Glutamatergic neuron (in vitro differentiated cells): ENCODE results near the gene WDR6. TPM values are rescaled to one million over a fixed set of nuclear protein-coding genes. Genes with fewer than 3 reads are reported as not detected.
A peak's percentile ranks its signal among the peaks of the same experiment; 100 is the strongest.

Experiments used
- DNase-seq: peaks from one replicate; pipeline ENCODE4 v3.0.0; 2022
- H3K27ac Mint-ChIP-seq: one replicate; pipeline ENCODE4 v1.8.0; 2020; ENCODE audit warnings: mild to moderate bottlenecking, mixed read lengths, inconsistent platforms; ENCODE audit not compliant: unreplicated experiment
- H3K27me3 Mint-ChIP-seq: one replicate; pipeline ENCODE4 v1.8.0; 2020; ENCODE audit warnings: mild to moderate bottlenecking, moderate library complexity, mixed read lengths, inconsistent platforms; ENCODE audit not compliant: unreplicated experiment
- H3K36me3 Mint-ChIP-seq: one replicate; pipeline ENCODE4 v1.8.0; 2020; ENCODE audit warnings: mild to moderate bottlenecking, mixed read lengths, inconsistent platforms; ENCODE audit not compliant: unreplicated experiment
- H3K4me1 Mint-ChIP-seq: one replicate; pipeline ENCODE4 v1.8.0; 2020; ENCODE audit warnings: mild to moderate bottlenecking, low read depth, mixed read lengths, inconsistent platforms; ENCODE audit not compliant: unreplicated experiment
- H3K4me3 Mint-ChIP-seq: one replicate; pipeline ENCODE4 v1.8.0; 2020; ENCODE audit warnings: mild to moderate bottlenecking, mixed read lengths, inconsistent platforms; ENCODE audit not compliant: unreplicated experiment
- H3K9me3 Mint-ChIP-seq: one replicate; pipeline ENCODE4 v1.8.0; 2020; ENCODE audit warnings: mild to moderate bottlenecking, moderate library complexity, mixed read lengths, inconsistent platforms; ENCODE audit not compliant: unreplicated experiment
- CTCF ChIP-seq: fragments of 200-600 bp; sonication (generic); IDR thresholded peaks from one replicate; pipeline ENCODE4 v1.5.0; 2021; ENCODE audit not compliant: partially characterized antibody, unreplicated experiment
- total RNA-seq: library from RNA; stranded (reverse); fragmentation: NEBNext Ultra II Directional; extraction: Animal tissue kit (Norgen Biotek cat#: 25700); gene quantifications from one replicate; pipeline ENCODE4 v1.2.1, GENCODE V29; 2021; ENCODE audit not compliant: unreplicated experiment

WDR6 gene
- total RNA-seq, 1 donor from 2014 or later, result 236 TPM

- no peaks in the 10 kb centered on the region for H3K36me3 Mint-ChIP-seq
- H3K4me1 Mint-ChIP-seq, result peaks cover 16% of the 10 kb centered on the region
- no peak overlapping the region for H3K27ac Mint-ChIP-seq
- TF ChIP-seq CTCF, result no peak
- no peak for DNase-seq
- H3K9me3 Mint-ChIP-seq, result peaks cover 14% of the 10 kb centered on the region
- H3K27me3 Mint-ChIP-seq, result peaks cover 14% of the 10 kb centered on the region
- H3K4me3 Mint-ChIP-seq, result peak overlapping the region; percentile 30
Observed at GRCh38 chr3:49023775-49024174, 16.6 kb downstream of the WDR6 start.

- no peak overlapping the region for H3K4me3 Mint-ChIP-seq
- no peak for TF ChIP-seq CTCF
- no peaks in the 10 kb centered on the region for H3K36me3 Mint-ChIP-seq
- H3K27me3 Mint-ChIP-seq, result peaks cover 14% of the 10 kb centered on the region
- H3K4me1 Mint-ChIP-seq, result peaks cover 15% of the 10 kb centered on the region
- DNase-seq, result no peak
- H3K9me3 Mint-ChIP-seq, result peaks cover 13% of the 10 kb centered on the region
- no peak overlapping the region for H3K27ac Mint-ChIP-seq
Observed at GRCh38 chr3:49024449-49024848, 17.3 kb downstream of the WDR6 start.

- Mint-ChIP-seq H3K36me3 (no peaks in the 10 kb centered on the region), H3K27ac (no peak overlapping the region), H3K4me3 (peak overlapping the region; percentile 25), H3K27me3 (peaks cover 14% of the 10 kb centered on the region), H3K9me3 (peaks cover 16% of the 10 kb centered on the region), H3K4me1 (peaks cover 15% of the 10 kb centered on the region)
- DNase-seq, result no peak
- TF ChIP-seq CTCF, result no peak
Observed at GRCh38 chr3:49025005-49025792, 18.0 kb downstream of the WDR6 start.

- no peak for TF ChIP-seq CTCF
- peaks cover 15% of the 10 kb centered on the region for H3K4me1 Mint-ChIP-seq
- no peaks in the 10 kb centered on the region for H3K36me3 Mint-ChIP-seq
- H3K27me3 Mint-ChIP-seq, result peaks cover 18% of the 10 kb centered on the region
- H3K27ac Mint-ChIP-seq, result no peak overlapping the region
- peaks cover 16% of the 10 kb centered on the region for H3K9me3 Mint-ChIP-seq
- peak overlapping the region; percentile 25 for H3K4me3 Mint-ChIP-seq
- DNase-seq, result no peak
Observed at GRCh38 chr3:49025793-49026520, 18.8 kb downstream of the WDR6 start.

- Mint-ChIP-seq H3K36me3 (no peaks in the 10 kb centered on the region), H3K27ac (no peak overlapping the region)
- no peak for TF ChIP-seq CTCF
Observed at GRCh38 chr3:49026536-49026935, 19.3 kb downstream of the WDR6 start.

More at GRCh38 chr3:49026536-49026935, 19.3 kb downstream of the WDR6 start:
- peaks cover 15% of the 10 kb centered on the region for H3K27me3 Mint-ChIP-seq
- DNase-seq, result no peak
- no peak overlapping the region for H3K4me3 Mint-ChIP-seq
- H3K4me1 Mint-ChIP-seq, result peaks cover 15% of the 10 kb centered on the region
- peaks cover 14% of the 10 kb centered on the region for H3K9me3 Mint-ChIP-seq
